K562 (cell line): ENCODE measurements around the gene LCN15. TPM values are rescaled to one million over a fixed set of nuclear protein-coding genes. Genes with fewer than 3 reads are reported as not detected.

Experiments
- CTCF ChIP-seq, 3 experiments: IDR thresholded peaks in 2 of 3; conservative IDR thresholded peaks in 1 of 3; 2 replicates each; pipeline ENCODE4 v1.5.1; 2011 to 2012; ENCODE audit warnings: low read length in 3 of 3, mild to moderate bottlenecking in 3 of 3, control low read depth in 2 of 3, improper control_type of control experiment in 1 of 3, inconsistent platforms in 1 of 3, low read depth in 1 of 3, mixed read lengths in 1 of 3, moderate library complexity in 1 of 3; ENCODE audit not compliant: insufficient read depth in 2 of 3
- DLX4 ChIP-seq: fragments of 250-450 bp; sonication (Bioruptor Pico); IDR thresholded peaks from 2 replicates; pipeline ENCODE4 v1.6.1; 2021; ENCODE audit warnings: mild to moderate bottlenecking
- ERF ChIP-seq: fragments of 450-650 bp; formaldehyde crosslinking; IDR thresholded peaks from 2 replicates; pipeline ENCODE4 v1.4.0; 2020; ENCODE audit warnings: mild to moderate bottlenecking, mixed read lengths
- ETV5 ChIP-seq: sonication (generic); formaldehyde crosslinking; IDR thresholded peaks from 2 replicates; pipeline ENCODE4 v1.4.0; 2020; ENCODE audit warnings: low read depth, mild to moderate bottlenecking, missing genetic modification reagents
- ETV6 ChIP-seq, 3 experiments: fragments of 150-350 bp in 1 of 3; sonication (generic) in 1 of 3; formaldehyde crosslinking in 1 of 3; IDR thresholded peaks; 2 replicates each; pipeline versions ENCODE4 v1.6.1 to v1.8.0; 2014 to 2022; ENCODE audit warnings: borderline replicate concordance in 2 of 3, low read depth in 2 of 3, antibody characterized with exemption in 1 of 3, low read length in 1 of 3, mild to moderate bottlenecking in 1 of 3, missing genetic modification reagents in 1 of 3
- FOSL1 ChIP-seq: fragments of 200-800 bp; sonication (Bioruptor generic); conservative IDR thresholded peaks from 2 replicates; pipeline ENCODE4 v1.6.1; 2016; ENCODE audit warnings: missing genetic modification characterization, missing compliant biosample characterization
- GABPA ChIP-seq: fragments of 200-800 bp; sonication (Bioruptor generic); conservative IDR thresholded peaks from 2 replicates; pipeline ENCODE4 v1.6.1; 2016; ENCODE audit warnings: low read depth, missing genetic modification characterization, missing compliant biosample characterization
- HMGN3 ChIP-seq: IDR thresholded peaks from 2 replicates; pipeline ENCODE4 v1.6.1; 2011; ENCODE audit warnings: borderline replicate concordance, low read depth, mild to moderate bottlenecking, mixed read lengths, low read length; ENCODE audit not compliant: insufficient read length; ENCODE audit errors: extremely low read depth
- IFI16 ChIP-seq: fragments of 250-450 bp; sonication (Bioruptor Pico); IDR thresholded peaks from 2 replicates; pipeline ENCODE4 v2.1.2; 2022; ENCODE audit warnings: mild to moderate bottlenecking, inconsistent platforms
- JUNB ChIP-seq: fragments of 450-650 bp; formaldehyde crosslinking; conservative IDR thresholded peaks from 2 replicates; pipeline ENCODE4 v1.4.0; 2020; ENCODE audit warnings: mild to moderate bottlenecking
- LCOR ChIP-seq: sonication (generic); formaldehyde crosslinking; IDR thresholded peaks from 2 replicates; pipeline ENCODE4 v1.8.0; 2022; ENCODE audit warnings: mild to moderate bottlenecking, missing genetic modification reagents
- NUFIP1 ChIP-seq: fragments of 450-650 bp; IDR thresholded peaks from 2 replicates; pipeline ENCODE4 v1.6.1; 2018; ENCODE audit not compliant: partially characterized antibody
- PHF20 ChIP-seq: fragments of 450-650 bp; IDR thresholded peaks from 2 replicates; pipeline ENCODE4 v1.6.1; 2018; ENCODE audit not compliant: partially characterized antibody
- RBBP5 ChIP-seq: fragments of 200-600 bp; sonication (generic); IDR thresholded peaks from 2 replicates; pipeline ENCODE4 v1.6.1; 2012; ENCODE audit warnings: borderline replicate concordance, mild to moderate bottlenecking, low read length, control low read depth, inconsistent platforms; ENCODE audit not compliant: insufficient read depth, poor library complexity, severe bottlenecking
- RBM17 ChIP-seq: fragments of 200-400 bp; formaldehyde crosslinking; IDR thresholded peaks from 2 replicates; pipeline ENCODE4 v1.6.1; 2017; ENCODE audit warnings: low read depth, mild to moderate bottlenecking, low read length, borderline replicate concordance
- RBM34 ChIP-seq: fragments of 200-400 bp; formaldehyde crosslinking; IDR thresholded peaks from 2 replicates; pipeline ENCODE4 v1.6.1; 2018; ENCODE audit warnings: low read length, borderline replicate concordance; ENCODE audit not compliant: insufficient read depth
- RNF219 ChIP-seq: fragments of 250-450 bp; sonication (Bioruptor Pico); IDR thresholded peaks from 2 replicates; pipeline ENCODE4 v1.5.0; 2022; ENCODE audit warnings: mild to moderate bottlenecking
- SLC30A9 ChIP-seq: fragments of 250-450 bp; sonication (Bioruptor Pico); IDR thresholded peaks from 2 replicates; pipeline ENCODE4 v1.8.0; 2022; ENCODE audit warnings: mild to moderate bottlenecking, moderate library complexity
- SMAD1 ChIP-seq: fragments of 150-350 bp; IDR thresholded peaks from 2 replicates; pipeline ENCODE4 v1.6.1; 2014; ENCODE audit warnings: low read length, low read depth; ENCODE audit not compliant: partially characterized antibody
- TGIF2 ChIP-seq: sonication (generic); formaldehyde crosslinking; IDR thresholded peaks from 2 replicates; pipeline ENCODE4 v1.8.1; 2022; ENCODE audit warnings: mild to moderate bottlenecking, missing genetic modification reagents, moderate library complexity
- THAP7 ChIP-seq: fragments of 250-450 bp; sonication (Bioruptor Pico); IDR thresholded peaks from 2 replicates; pipeline ENCODE4 v1.5.0; 2021
- ZKSCAN1 ChIP-seq: fragments of 150-350 bp; IDR thresholded peaks from 2 replicates; pipeline ENCODE4 v1.6.1; 2016; ENCODE audit warnings: low read depth, low read length
- ZNF408 ChIP-seq: fragments of 250-450 bp; sonication (Bioruptor Pico); IDR thresholded peaks from 2 replicates; pipeline ENCODE4 v1.4.0; 2020; ENCODE audit warnings: low read depth, mild to moderate bottlenecking, moderate library complexity
- polyA plus RNA-seq, 8 experiments: library from polyadenylated mRNA; depleted of rRNA in 4 of 8; stranded (reverse) in 5 of 8; unstranded in 3 of 8; fragments of >200 nt; fragmentation: Nextera tagmentation in 2 of 8; fragmentation: Illumina TruSeq in 1 of 8; extraction: Ambion mirVana in 2 of 8; extraction: Trizol in 1 of 8; gene quantifications; 2 replicates each; pipeline versions ENCODE4 v1.2.1 to v1.2.3, GENCODE V29; 2011 to 2014; ENCODE audit warnings: inconsistent platforms in 1 of 8, missing spikeins in 1 of 8
- total RNA-seq, 7 experiments: library from RNA; depleted of rRNA in 6 of 7; stranded (reverse); fragments of >200 nt in 6 of 7; fragmentation: Illumina TruSeq in 2 of 7; extraction: Trizol in 2 of 7; gene quantifications; 2 replicates each; pipeline versions ENCODE4 v1.2.1 to v1.2.3, GENCODE V29; 2011 to 2021; ENCODE audit warnings: low replicate concordance in 1 of 7

LCN15 gene
- total and polyA plus RNA-seq, 9 of the 15 experiments (the other 6 are each of a cell fraction or from before 2014, with no cell fraction given) = 0.66 TPM; not detected in 8

- TF ChIP-seq RNF219 = no peak
- peak; percentile 73; the same call in 1 of the 2 replicates for TF ChIP-seq THAP7 (CRISPR knock-in tag)
- peak; percentile 81; the same call in 1 of the 2 replicates for TF ChIP-seq TGIF2 (CRISPR knock-in tag)
- TF ChIP-seq DLX4 = no peak
- TF ChIP-seq NUFIP1 = no peak
- TF ChIP-seq GABPA (tag) = peak; percentile 45; the same call in 1 of the 2 replicates
- no peak for TF ChIP-seq SLC30A9
- TF ChIP-seq IFI16 (CRISPR knock-in tag) = no peak
- TF ChIP-seq JUNB (CRISPR knock-in tag) = no peak
- TF ChIP-seq ETV5 (CRISPR knock-in tag) = peak; percentile 51; the same call in 1 of the 2 replicates
- 0 out of 4 replicates have a peak, but pooled peaks of 1 of the 2 experiments have one; percentile 25 for TF ChIP-seq ETV6 (IDR thresholded peaks at IDR 0.05; ENCODE audit: borderline replicate concordance in 1 of 2, low read depth in 2 of 2, low read length in 1 of 2)
- TF ChIP-seq ETV6 (CRISPR knock-in tag; IDR thresholded peaks at IDR 0.05; ENCODE audit: borderline replicate concordance) = peak; percentile 76; the same call in 1 of the 2 replicates
- peak; percentile 77; the same call in 1 of the 2 replicates for TF ChIP-seq LCOR (CRISPR knock-in tag)
- TF ChIP-seq RBM34 = 0 out of 2 replicates have a peak, but pooled peaks have one; percentile 38
- TF ChIP-seq FOSL1 (tag) = no peak
- peak; percentile 84 for TF ChIP-seq ZKSCAN1
- TF ChIP-seq HMGN3 = peak; percentile 82
- peak; percentile 78; the same call in 1 of the 2 replicates for TF ChIP-seq ERF (CRISPR knock-in tag)
- peak; percentile 52 for TF ChIP-seq RBBP5
- TF ChIP-seq CTCF (IDR thresholded peaks at IDR 0.05 in 2 of 3, conservative IDR thresholded peaks at IDR 0.05 in 1 of 3; ENCODE audit: insufficient read depth in 2 of 3, low read depth in 1 of 3, low read length in 3 of 3) = peak; percentile 73 to 99 (median 99)
- peak; percentile 73 for TF ChIP-seq PHF20
- peak; percentile 43 for TF ChIP-seq SMAD1
- TF ChIP-seq RBM17 = no peak
- TF ChIP-seq ZNF408 (CRISPR knock-in tag) = 0 out of 2 replicates have a peak, but pooled peaks have one; percentile 9
These were observed 36.2 kb downstream of the LCN15 start (continued) for GRCh38 chr9:136728080-136728547.
